ENCODE results near the gene CASKIN2.
"Not testable (repeated sequence)": the region's sequence is repeated elsewhere in the genome, so short reads cannot be mapped to it uniquely, and the experiment has no call there.

The CASKIN2 gene

DNA sequence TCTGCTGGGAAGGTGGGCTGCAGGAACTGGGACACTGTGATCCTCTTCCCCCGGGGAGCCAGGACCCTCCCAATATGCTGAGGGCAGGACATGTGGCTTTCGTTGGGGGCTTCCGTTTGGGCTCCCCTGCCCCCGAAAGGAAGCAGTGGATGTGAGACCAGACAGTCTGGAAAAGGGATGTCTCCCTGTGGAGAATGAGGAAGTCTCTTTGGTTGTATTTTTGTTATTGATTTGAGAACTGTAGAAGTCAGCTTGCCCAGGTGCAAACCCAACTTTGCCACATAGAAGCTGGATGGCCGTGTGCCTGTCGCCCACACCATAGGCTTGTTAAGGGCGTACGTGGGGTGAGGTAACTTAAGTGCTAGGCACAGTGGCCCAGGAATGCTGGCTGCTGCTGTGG lies 28.9 kb upstream of the CASKIN2 start:
- DNase-seq: no peak

DNA sequence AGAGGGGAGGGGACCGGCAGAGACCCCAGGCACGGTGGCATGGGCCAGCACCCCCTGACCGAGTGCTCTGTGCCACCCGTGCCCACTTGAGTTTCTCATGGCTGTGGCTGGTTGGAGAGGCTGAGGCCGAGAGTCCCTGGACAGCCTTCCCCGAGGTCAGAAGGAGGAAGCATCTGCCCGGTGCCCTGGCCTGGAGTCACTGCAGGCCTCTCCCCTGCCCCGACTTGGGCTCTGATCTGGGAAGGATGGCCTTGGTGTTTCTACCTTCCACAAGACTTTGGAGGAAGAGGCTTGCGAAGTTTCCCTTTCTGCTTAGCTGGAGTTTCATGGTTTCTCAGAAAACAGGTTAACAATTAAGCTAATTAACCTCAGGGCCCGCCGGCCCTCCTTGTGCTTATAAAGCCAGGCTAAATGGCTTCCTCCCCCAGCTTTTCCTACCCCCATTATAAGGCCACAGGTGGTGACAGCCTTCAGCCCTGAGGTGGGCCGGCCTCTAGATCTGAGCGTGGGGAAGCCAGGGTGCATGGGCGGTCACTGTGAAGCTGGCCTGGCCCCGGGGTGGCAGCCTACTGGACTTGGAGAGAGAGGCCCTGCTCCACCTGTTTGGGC lies 27.5 kb upstream of the CASKIN2 start:
- no peak for DNase-seq

DNA sequence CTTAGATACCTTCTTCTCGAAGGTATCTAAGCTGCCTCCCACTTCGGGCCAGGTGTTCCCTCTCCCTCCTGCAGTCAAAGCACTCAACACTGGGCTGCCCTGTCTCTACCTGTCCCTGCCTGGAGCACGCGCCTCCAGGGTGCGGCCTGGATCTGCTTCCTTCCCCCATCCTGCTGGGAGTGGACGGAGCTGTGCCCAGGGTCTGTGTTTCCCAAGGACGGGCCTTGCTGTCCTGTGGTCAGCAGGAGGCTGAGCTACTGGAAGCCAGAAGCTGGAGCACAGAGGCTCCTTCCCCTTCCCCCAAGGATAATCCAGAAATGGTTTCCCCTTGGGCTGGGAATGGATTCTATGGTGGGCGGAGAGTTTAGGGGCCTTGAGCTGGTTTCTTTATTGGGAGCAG lies 26.9 kb upstream of the CASKIN2 start:
- DNase-seq: no peak

GRCh38 chr17:75540923-75541503 lies 25.7 kb upstream of the CASKIN2 start:
- no peak for DNase-seq

GRCh38 chr17:75539967-75540729 lies 24.8 kb upstream of the CASKIN2 start:
- no peak for DNase-seq

GRCh38 chr17:75536366-75536765 lies 21.0 kb upstream of the CASKIN2 start:
- DNase-seq: no peak

DNA sequence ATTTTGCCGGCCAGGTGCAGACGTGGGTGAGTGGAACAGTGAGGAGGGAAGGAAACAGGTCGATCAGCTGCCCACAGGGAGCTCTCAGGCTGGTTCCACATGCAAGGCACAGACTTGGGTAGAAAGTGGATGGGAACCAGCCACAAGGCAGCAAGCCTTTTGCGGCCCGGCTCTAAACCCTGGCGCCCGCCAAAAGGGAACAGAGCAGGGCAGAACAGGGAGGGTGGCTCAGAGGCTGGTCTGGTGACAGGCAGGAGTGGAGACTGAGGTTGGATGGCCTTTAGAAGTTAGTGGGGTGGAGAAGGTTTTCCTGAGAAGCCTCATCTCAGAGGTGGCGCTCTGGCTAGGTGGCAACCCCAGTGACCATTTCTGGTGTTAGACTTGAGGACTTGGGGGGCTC lies 20.5 kb upstream of the CASKIN2 start:
- DNase-seq: no peak

DNA sequence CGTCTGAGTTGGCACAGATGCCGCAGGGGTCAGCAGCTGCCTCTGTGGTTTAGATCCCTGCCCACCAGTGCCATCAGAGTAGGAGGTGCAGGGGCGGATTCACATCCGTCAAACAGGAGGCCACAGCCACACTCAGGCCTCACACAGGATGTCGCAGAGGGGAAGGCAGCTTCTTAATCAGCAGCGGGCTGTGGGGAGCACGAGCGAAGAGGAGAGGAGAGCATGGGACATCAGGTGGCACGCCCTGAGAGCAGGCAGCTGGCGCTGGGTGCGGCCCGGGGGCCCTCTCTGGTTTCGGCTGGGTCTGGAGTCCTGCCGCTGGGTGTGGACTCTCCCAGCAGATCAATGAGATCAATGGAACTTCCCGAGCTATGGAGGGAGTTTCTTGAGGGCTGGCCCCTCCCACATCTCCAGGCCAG lies 19.8 kb upstream of the CASKIN2 start:
- DNase-seq: no peak

GRCh38 chr17:75531721-75532072 lies 16.4 kb upstream of the CASKIN2 start:
- no peak for DNase-seq

DNA sequence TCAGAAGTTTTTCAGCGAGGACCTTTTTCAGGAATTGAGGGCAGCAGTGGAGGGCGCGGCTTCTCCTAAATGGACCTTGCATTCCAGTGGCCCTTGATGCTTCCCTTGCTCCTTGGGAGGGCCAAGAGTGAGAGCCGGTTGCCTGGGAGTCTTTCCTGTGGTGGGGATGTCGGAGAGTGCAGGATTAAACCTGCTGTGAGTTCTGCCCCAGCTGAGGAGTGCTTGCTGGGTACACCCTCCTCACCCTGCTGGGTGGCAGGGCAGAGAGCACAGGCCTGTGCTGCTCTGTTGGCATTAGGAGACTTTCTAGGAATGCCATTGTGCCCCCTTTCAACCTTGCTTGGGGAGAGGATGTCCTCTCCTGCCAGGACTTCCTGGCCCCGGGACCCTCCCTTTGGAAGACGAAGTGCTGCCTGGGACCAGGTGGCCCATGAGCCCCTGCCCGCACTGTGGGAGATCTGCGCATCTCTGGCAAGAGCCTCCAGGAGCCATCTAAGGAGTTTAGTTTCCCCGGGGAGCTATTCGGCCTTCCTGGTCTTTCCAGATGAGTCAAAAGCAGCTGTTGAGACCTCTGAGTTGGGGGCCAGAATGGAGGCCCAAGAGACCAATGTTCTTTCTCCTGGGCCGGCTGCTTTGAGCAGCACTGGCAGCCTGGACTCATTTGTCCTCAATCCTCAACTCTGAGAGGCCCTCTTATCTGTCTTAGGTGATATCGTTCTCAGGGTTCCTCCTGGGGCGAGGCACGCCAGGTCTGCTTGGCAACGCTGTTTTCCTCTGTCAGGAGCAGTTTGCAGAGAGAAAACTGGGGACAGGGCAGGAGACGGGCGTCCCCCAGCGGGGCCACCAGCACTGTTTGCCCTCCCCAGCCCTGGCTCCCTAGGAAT lies 15.7 kb upstream of the CASKIN2 start:
- no peak for DNase-seq

DNA sequence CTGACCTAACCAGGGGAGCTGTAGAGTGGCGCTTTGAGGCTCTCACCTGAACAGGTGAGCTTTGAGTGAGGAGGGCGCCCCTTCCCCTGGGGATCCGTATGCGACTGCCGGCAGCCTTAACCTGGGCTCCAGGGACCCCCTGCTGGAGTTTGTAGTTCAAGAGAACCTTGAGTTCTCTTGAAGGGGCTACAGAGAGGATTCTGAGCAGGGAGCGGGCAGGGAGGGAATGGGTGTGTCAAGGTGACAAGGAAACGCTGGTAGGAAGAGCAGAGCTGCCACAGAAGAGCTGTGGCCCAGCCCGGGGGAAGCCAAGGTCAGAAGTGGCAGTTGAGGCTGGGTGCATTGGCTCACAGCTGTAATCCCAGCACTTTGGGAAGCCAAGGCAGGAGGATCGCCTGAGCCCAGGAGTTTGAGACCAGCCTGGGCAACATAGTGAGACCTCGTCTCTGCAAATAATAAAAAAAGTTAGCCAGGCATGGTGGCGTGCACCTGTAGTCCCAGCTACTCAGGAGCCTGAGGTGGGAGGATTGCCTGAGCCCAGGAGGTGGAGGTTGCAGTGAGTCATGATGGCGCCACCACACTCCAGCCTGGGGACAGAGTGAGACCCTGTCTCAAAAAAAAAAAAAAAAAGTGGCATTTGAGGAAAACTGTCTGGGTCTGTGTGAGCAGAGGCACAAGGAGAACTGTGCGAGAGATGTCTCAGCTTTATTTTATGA lies 11.4 kb upstream of the CASKIN2 start:
- DNase-seq: no peak

DNA sequence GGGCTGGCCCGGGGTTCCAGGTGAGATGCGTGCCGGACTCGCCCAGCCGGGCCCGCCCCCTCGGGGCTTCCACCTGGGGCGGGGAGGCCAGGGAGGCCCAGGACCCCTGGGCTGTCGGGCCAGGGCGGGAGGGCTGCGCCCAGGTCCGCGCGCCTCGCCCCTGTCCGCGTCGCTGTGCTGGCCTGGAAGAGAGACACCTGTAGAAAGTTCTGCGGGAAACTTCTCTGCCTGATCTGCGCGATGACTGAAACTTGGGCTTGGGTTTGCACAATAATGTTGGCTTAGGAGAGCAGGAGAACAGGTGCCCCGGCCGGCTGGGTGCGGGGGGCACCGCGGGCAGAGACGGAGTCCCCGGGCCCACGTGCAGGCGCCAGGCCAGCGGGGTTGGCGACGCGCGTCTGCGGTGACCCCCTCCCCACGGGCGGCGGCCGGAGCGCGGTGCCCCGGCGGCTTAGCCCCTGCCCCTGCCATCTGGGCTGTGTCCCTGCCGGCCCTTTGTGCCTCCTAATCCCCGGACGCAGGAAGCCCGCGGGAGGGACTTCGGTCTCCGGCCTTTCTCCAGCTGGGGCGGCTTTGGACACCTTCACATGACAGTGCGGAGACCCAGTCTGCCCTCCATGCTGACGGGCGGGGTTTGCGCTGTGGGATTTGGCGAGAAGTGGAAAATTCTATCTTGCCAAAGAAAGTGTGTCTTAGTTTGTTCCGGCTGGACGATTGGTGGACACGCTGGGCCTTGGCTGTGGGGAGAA lies 10.6 kb upstream of the CASKIN2 start:
- DNase-seq: no peak

GRCh38 chr17:75524970-75525805 lies 9.9 kb upstream of the CASKIN2 start, which contains the start of gene LLGL2:
TSS of gene LLGL2 (plus strand) at chr17:75525697. CDS start at chr17:75543427, 17,730 bp downstream.
- no peak for DNase-seq

- DNase-seq: no peak
Measured at GRCh38 chr17:75524269-75524969, 9.1 kb upstream of the CASKIN2 start.

- no peak for DNase-seq
Measured at GRCh38 chr17:75523647-75524046, 8.3 kb upstream of the CASKIN2 start.

GRCh38 chr17:75521951-75522727 lies 6.8 kb upstream of the CASKIN2 start:
- DNase-seq: no peak

GRCh38 chr17:75521290-75521689 lies 6.0 kb upstream of the CASKIN2 start:
- no peak for DNase-seq

GRCh38 chr17:75520413-75520812 lies 5.1 kb upstream of the CASKIN2 start:
- not testable (repeated sequence) for DNase-seq

GRCh38 chr17:75518983-75519537 lies 3.7 kb upstream of the CASKIN2 start:
- no peak for DNase-seq
